Body of pancreas (tissue), 4 donors: ENCODE results near the gene CRK.

Source experiments
- CTCF ChIP-seq, 7 experiments: fragments of 450-650 bp in 4 of 7; fragments of 200-600 bp in 3 of 7; sonication (generic) in 3 of 7; IDR thresholded peaks; one replicate each; pipeline ENCODE4 v1.5.1; 2016 to 2019; ENCODE audit warnings: antibody characterized with exemption in 7 of 7
- POLR2A ChIP-seq, 3 donors: fragments of 450-650 bp; IDR thresholded peaks; one replicate each; pipeline ENCODE4 v1.6.1; 2016; ENCODE audit warnings: antibody characterized with exemption in 3 of 3, mild to moderate bottlenecking in 2 of 3

- TF ChIP-seq CTCF (IDR thresholded peaks at IDR 0.05) (no peak), POLR2A (IDR thresholded peaks at IDR 0.05) (no peak)
These were observed 42.8 kb upstream of the CRK start for GRCh38 chr17:1498869-1499268.
